Measurements from ENCODE around the gene ERCC2. TPM values are rescaled to one million over a fixed set of nuclear protein-coding genes. Genes with fewer than 3 reads are reported as not detected.

ERCC2 gene
- total and polyA plus RNA-seq, 2 of the 8 experiments (the other 6 are each of a cell fraction or from before 2014, with no cell fraction given) = 107 to 117 TPM

DNA sequence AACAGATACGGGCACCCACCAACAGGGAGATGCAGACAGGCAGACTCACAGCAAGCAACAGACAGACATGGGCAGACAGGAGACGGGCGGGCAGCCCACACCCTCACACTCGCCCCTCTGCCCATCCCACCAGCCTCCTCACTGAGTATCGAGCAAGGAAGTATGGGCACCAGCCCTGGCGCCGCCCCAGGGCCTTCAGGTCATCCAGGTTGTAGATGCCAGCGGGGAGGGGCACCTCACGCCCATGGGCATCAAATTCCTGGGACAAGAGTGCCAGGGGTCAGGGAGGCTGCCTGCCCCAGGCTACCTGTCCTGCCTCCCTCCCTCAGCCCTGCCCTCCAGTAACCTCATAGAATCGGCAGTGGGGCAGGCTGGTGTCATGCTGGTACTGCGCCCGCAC lies 5.7 kb downstream of the ERCC2 start:
- Histone ChIP-seq H3K56ac (replicated peaks; ENCODE audit: insufficient read length, low read depth, low read length) (no peak overlapping the region), H2AFZ (ENCODE audit: low read length) (no peak overlapping the region), H2BK5ac (ENCODE audit: low read depth, low read length) (no peak overlapping the region; the same call in 1 of the 2 replicates), H3K4me3 (ENCODE audit: extremely low read depth in 1 of 4, insufficient read depth in 2 of 4, low read depth in 3 of 4, low read length in 4 of 4) (no peak overlapping the region), H3K4me2 (ENCODE audit: insufficient read depth in 1 of 2, low read depth in 2 of 2, low read length in 2 of 2) (no peak overlapping the region), H3K27ac (ENCODE audit: low read depth, low read length) (no peak overlapping the region), H3K23ac (ENCODE audit: insufficient read length) (no peak overlapping the region), H3K23me2 (ENCODE audit: low read depth, low read length) (no peaks in the 10 kb centered on the region), H4K8ac (ENCODE audit: extremely low read depth, insufficient read depth, low read length) (no peak overlapping the region), H3K79me1 (ENCODE audit: low read depth, low read length) (peaks cover 6% of the 10 kb centered on the region), H3K4ac (replicated peaks; ENCODE audit: insufficient read length, low read depth, low read length) (no peak overlapping the region), H4K91ac (replicated peaks; ENCODE audit: insufficient read length, low read length) (no peak overlapping the region), H2BK12ac (ENCODE audit: low read depth, low read length) (no peak overlapping the region), H3K14ac (ENCODE audit: insufficient read length) (no peak overlapping the region), H2AK5ac (ENCODE audit: low read depth, low read length) (no peak overlapping the region), H2BK15ac (ENCODE audit: low read length) (no peak overlapping the region), H3K36me3 (ENCODE audit: control insufficient read depth in 2 of 4, insufficient read depth in 4 of 4, low read length in 3 of 4) (peaks cover 14 to 65% (median 33%) of the 10 kb centered on the region in 4 experiments), H4K20me1 (replicated peaks in 1 of 2; ENCODE audit: control insufficient read depth in 1 of 2, insufficient read depth in 2 of 2, low read length in 2 of 2) (peaks cover 5 to 23% of the 10 kb centered on the region in 2 experiments), H3K9ac (replicated peaks in 1 of 4; ENCODE audit: extremely low read depth in 1 of 4, low read depth in 3 of 4, low read length in 3 of 4) (no peak overlapping the region), H2BK20ac (ENCODE audit: low read length) (no peak overlapping the region), H4K5ac (ENCODE audit: insufficient read length, low read depth, low read length) (no peak overlapping the region), H3K4me1 (replicated peaks in 1 of 4; ENCODE audit: control insufficient read depth in 3 of 4, insufficient read depth in 4 of 4, low read length in 3 of 4) (peaks cover 0 to 3% (median 0%) of the 10 kb centered on the region in 4 experiments; a peak in 1 of 7 replicates), H3K18ac (ENCODE audit: extremely low read depth, low read length) (no peak overlapping the region), H3K9me3 (ENCODE audit: insufficient read depth in 2 of 2, low read depth in 1 of 2, low read length in 1 of 2) (no peaks in the 10 kb centered on the region), H2BK120ac (replicated peaks; ENCODE audit: low read depth, low read length) (no peak overlapping the region), H3K79me2 (ENCODE audit: control insufficient read depth in 1 of 2, insufficient read depth in 2 of 2, low read length in 2 of 2) (peaks cover 0 to 10% of the 10 kb centered on the region in 2 experiments; a peak in 1 of 4 replicates), H3K27me3 (replicated peaks in 1 of 4; ENCODE audit: control insufficient read depth in 3 of 4, extremely low read depth in 1 of 4, insufficient read depth in 3 of 4, low read length in 3 of 4) (no peaks in the 10 kb centered on the region)
- ChIA-PET POLR2A (ENCODE audit: partially characterized antibody) (interaction anchor here (1.2 to 2.4 kb wide), 2 partner anchors 9 to 11 kb away, joined by 5 to 14 read pairs; no protein-coding TSS in a partner anchor), CTCF (ENCODE audit: partially characterized antibody) (interaction anchor here (0.6 kb wide), 1 partner anchor 1987 kb away, joined by 3 read pairs; no protein-coding TSS in a partner anchor)
- WGBS, 2 experiments (ENCODE audit: extremely low coverage in 1 of 2, insufficient coverage in 1 of 2, insufficient read length in 1 of 2, insufficient replicate concordance in 2 of 2, low coverage in 1 of 2, low lambda C conversion rate in 2 of 2, missing lambda C conversion rate in 1 of 2) = 89% methylated on average over 11 of the region's 12 CpGs; no CpG with 5 or more reads in 1 of the 2 experiments
- DNase-seq (ENCODE audit: low read depth in 1 of 2, low spot score in 2 of 2) (no peak), FAIRE-seq (no peak)
- TF ChIP-seq POU5F1 (IDR thresholded peaks at IDR 0.05; ENCODE audit: low read depth, low read length) (no peak), BCL11A (IDR thresholded peaks at IDR 0.05; ENCODE audit: low read depth in 2 of 2, low read length in 2 of 2) (no peak), GABPA (IDR thresholded peaks at IDR 0.05; ENCODE audit: borderline replicate concordance, insufficient read depth, low read length) (no peak), HDAC6 (IDR thresholded peaks at IDR 0.05; ENCODE audit: low read depth, low read length) (no peak), ZNF274 (IDR thresholded peaks at IDR 0.05; ENCODE audit: borderline replicate concordance, extremely low read depth, low read length) (no peak), RAD21 (IDR thresholded peaks at IDR 0.05 in 1 of 2, conservative IDR thresholded peaks at IDR 0.05 in 1 of 2; ENCODE audit: low read depth in 2 of 2, low read length in 2 of 2) (no peak), CHD1 (IDR thresholded peaks at IDR 0.05; ENCODE audit: low read depth, low read length) (no peak), KDM1A (IDR thresholded peaks at IDR 0.05; ENCODE audit: borderline replicate concordance, low read length) (no peak)
